ENCODE results near the gene OBP2B.

The OBP2B gene

DNA sequence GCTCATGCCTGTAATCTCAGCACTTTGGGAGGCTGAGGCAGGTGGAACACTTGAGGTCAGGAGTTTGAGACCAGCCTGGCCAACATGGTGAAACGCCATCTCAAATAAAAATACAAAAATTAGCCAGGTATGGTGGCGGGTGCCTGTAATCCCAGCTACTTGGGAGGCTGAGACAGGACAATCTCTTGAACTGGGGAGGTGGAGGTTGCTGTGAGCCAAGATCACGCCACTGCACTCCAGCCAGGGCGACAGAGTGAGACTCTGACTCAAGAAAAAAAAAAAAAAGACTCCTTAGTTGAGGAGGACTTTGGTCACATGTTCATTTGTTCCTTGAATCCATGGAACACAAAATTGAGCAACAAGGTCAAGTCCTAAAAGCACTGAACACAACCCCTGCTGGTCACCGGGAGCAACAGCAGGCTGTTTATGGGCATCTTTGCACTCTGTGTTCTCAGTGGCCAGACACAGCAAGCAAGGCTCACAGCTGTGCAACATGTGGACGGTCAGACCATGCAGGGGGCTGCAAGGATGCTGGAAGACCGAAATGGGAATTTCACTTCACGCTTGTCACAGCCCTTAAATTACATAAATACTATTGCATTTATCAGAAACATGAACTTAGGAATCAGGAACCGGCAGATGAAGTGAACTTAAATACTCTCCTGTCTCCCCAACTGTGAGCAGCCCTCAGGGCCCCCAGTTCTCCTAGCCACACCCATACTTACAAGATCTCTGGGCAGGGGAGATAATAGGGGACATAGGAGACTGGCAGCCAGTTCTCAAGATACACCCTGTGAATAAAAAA is 48.1 kb downstream of the OBP2B start:
- peaks cover 27% of the 10 kb centered on the region for H3K36me3 Mint-ChIP-seq
- peaks cover 1% of the 10 kb centered on the region for H3K27me3 Mint-ChIP-seq
- H3K4me1 Mint-ChIP-seq = peaks cover 36% of the 10 kb centered on the region
- H3K27ac Mint-ChIP-seq = no peak overlapping the region
- no peaks in the 10 kb centered on the region for H3K9me3 Mint-ChIP-seq
- peak overlapping the region; percentile 34 for H3K4me3 Mint-ChIP-seq
- peak; percentile 64 for ATAC-seq

GRCh38 chr9:133158695-133159094 is 50.4 kb downstream of the OBP2B start:
- H3K9me3 Mint-ChIP-seq = no peaks in the 10 kb centered on the region
- peaks cover 33% of the 10 kb centered on the region for H3K36me3 Mint-ChIP-seq
- H3K4me3 Mint-ChIP-seq = no peak overlapping the region
- H3K27ac Mint-ChIP-seq = no peak overlapping the region
- no peaks in the 10 kb centered on the region for H3K27me3 Mint-ChIP-seq
- peaks cover 30% of the 10 kb centered on the region for H3K4me1 Mint-ChIP-seq
- no peak for ATAC-seq

Data from stimulated activated memory B cell treated with anti-CD40 and anti-IgM and Interleukin-4, amounts not matched to agents 10 μg/mL and 1 μg/mL and 100 μg/mL, for 72 hours (primary cell).